ENCODE measurements around the gene MARCOL. TPM values are rescaled to one million over a fixed set of nuclear protein-coding genes. Genes with fewer than 3 reads are reported as not detected.
A peak's percentile ranks its signal among the peaks of the same experiment; 100 is the strongest.

MARCOL gene, protein sequence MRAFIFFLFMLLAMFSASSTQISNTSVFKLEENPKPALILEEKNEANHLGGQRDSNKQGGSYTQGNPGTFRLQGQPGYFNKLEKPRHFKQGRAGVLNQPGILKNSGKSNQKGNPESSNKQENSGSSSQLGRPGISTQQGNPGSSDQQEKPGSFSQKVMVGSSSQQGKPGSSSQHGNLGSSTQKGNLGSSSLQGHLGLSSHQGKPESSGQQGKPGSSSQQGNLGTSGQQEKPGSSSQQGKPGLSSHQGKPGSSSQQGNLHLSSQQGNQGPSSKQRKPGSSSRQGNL
- total RNA-seq = not detected

DNA sequence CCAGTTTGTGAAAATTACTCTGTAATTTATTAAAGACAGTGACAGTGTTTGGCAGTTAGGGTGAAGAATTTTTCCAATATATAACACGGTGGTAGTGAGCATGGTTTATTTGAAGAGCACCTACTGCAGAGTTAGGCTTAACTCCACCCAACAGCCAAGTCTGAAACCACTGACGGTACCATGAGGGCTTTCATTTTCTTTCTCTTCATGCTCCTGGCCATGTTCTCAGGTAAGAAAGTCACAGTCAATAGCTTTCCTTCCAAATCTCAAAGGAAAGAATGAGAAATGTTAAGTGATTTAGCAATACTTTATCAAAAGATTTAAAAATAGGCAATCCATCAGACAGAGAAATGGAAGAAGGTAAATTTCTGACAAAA is at the start of gene MARCOL:
Gene MARCOL, plus strand, starts transcription at position 108 of the 377 bp plus-strand sequence. Its CDS starts 73 bp downstream, at position 181.
- Mint-ChIP-seq H3K27me3 (no peaks in the 10 kb centered on the region), H3K4me3 (no peak within 1 kb of the TSS), H3K9me3 (peaks cover 1% of the 10 kb centered on the region), H3K27ac (no peak within 1 kb of the TSS), H3K36me3 (no peaks in the 10 kb centered on the region), H3K4me1 (no peaks in the 10 kb centered on the region)
- DNase-seq = no peak
- POLR2A ChIA-PET = no interaction called here
- no peak for ATAC-seq (ENCODE audit: low read depth)

DNA sequence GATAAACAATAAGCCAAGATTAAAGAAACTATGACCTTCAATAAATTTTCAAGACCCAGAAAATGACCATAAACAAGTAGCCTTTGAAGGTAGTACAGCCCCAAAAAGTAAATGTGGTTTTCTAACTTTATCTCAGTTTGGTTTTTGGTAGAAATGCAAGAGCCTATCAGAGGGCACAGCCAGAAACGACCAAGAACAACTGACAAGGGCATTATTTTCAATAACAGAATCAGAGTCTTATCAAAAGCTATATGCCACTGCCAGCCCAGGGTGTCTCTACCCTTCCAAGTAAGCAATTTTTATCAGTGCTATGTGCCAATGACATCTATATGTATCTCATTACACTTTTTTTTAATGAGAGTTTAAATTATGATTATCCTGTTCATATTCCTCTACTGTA is 47.3 kb upstream of the MARCOL start:
- Mint-ChIP-seq H3K4me1 (peaks cover 2% of the 10 kb centered on the region), H3K27me3 (peaks cover 7% of the 10 kb centered on the region), H3K4me3 (no peak overlapping the region), H3K27ac (no peak overlapping the region), H3K9me3 (no peaks in the 10 kb centered on the region), H3K36me3 (no peaks in the 10 kb centered on the region)
- DNase-seq (no peak), ATAC-seq (ENCODE audit: low read depth) (no peak)
- POLR2A ChIA-PET = no interaction called here

DNA sequence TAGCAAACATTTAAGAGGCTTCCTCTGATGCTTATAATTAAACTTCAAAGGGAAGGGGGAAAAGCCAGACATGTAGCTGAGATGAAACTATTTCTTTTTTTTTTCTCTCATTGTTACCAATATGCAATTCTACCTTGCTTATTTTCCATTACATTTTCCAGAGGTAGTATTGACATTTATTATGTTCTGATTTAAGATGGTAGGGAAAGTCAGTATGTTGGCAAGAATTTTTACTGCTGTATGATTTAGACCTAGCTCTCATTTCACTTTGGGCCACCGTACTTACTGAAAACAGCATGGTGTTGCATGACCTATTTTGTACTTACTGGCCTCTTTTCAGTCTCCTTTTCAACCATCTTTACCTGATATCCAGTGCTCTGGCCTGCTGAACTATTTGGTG is 45.1 kb upstream of the MARCOL start:
- H3K27ac Mint-ChIP-seq = no peak overlapping the region

DNA sequence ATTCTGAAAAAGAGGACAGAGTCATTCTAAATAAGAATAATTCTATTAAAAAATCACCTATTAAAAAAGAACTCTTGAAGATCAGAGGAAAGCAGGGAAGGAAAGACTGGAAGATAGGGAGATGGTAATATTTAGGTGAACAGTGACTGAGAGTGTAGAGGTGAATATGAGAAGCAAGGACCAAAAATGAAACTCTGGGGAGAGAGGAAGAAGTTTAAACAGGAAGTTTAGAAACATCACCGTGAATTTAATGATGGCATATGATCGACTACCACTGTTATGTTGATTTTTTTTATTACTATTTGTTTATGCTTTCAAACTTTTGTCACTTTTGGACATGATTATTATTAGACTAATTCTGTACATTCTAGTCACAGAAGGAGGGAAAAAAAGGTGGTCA is 37.2 kb upstream of the MARCOL start:
- ATAC-seq (ENCODE audit: low read depth) (no peak), DNase-seq (no peak)
- POLR2A ChIA-PET = no interaction called here
- Mint-ChIP-seq H3K27me3 (peaks cover 18% of the 10 kb centered on the region), H3K27ac (no peak overlapping the region), H3K9me3 (no peaks in the 10 kb centered on the region), H3K4me3 (no peak overlapping the region), H3K4me1 (no peaks in the 10 kb centered on the region), H3K36me3 (no peaks in the 10 kb centered on the region)

More for the DNA sequence above, 45.1 kb upstream of the MARCOL start:
- peaks cover 10% of the 10 kb centered on the region for H3K27me3 Mint-ChIP-seq
- H3K4me3 Mint-ChIP-seq = no peak overlapping the region
- H3K4me1 Mint-ChIP-seq = no peaks in the 10 kb centered on the region
- DNase-seq (no peak), ATAC-seq (ENCODE audit: low read depth) (no peak)
- POLR2A ChIA-PET = no interaction called here
- no peaks in the 10 kb centered on the region for H3K36me3 Mint-ChIP-seq
- H3K9me3 Mint-ChIP-seq = no peaks in the 10 kb centered on the region

DNA sequence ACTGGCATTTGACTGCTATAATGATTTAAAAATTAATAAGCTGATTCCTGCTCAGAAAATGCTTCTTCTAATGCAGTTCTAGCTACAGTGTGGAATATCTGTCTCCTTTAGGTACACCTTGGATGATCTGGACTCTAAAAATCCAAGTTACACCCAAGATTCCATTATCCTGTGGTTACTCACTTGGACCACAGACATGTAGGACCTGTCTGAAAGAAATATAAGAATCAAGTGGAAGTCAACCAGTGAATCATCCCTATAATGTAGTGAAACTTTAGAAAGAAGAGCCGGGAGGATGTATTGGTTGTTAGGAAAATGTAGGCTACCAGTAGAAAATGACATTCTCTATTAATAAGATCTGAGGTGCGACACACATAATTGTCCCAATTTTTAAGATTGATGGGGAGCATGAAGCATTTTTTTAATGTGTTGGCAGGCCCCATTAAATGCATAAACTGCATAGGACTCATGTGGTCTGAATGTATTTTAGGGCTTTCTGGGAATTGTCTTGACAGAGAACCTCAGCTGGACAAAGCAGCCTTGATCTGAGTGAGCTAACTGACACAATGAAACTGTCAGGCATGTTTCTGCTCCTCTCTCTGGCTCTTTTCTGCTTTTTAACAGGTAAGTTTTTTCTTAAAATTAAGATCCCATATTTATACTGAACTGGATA is 35.7 kb upstream of the MARCOL start, which contains the start of gene SPINK6:
Gene SPINK6, plus strand, starts transcription at position 512 of the 673 bp plus-strand sequence. Its CDS starts 55 bp downstream, at position 567.
- H3K4me1 Mint-ChIP-seq = no peaks in the 10 kb centered on the region
- no peaks in the 10 kb centered on the region for H3K36me3 Mint-ChIP-seq
- peaks cover 17% of the 10 kb centered on the region for H3K27me3 Mint-ChIP-seq
- H3K4me3 Mint-ChIP-seq = no peak within 1 kb of the TSS
- ATAC-seq (ENCODE audit: low read depth) = no peak
- no peak within 1 kb of the TSS for H3K27ac Mint-ChIP-seq
- no peak for DNase-seq
- H3K9me3 Mint-ChIP-seq = no peaks in the 10 kb centered on the region
- POLR2A ChIA-PET = no interaction called here

DNA sequence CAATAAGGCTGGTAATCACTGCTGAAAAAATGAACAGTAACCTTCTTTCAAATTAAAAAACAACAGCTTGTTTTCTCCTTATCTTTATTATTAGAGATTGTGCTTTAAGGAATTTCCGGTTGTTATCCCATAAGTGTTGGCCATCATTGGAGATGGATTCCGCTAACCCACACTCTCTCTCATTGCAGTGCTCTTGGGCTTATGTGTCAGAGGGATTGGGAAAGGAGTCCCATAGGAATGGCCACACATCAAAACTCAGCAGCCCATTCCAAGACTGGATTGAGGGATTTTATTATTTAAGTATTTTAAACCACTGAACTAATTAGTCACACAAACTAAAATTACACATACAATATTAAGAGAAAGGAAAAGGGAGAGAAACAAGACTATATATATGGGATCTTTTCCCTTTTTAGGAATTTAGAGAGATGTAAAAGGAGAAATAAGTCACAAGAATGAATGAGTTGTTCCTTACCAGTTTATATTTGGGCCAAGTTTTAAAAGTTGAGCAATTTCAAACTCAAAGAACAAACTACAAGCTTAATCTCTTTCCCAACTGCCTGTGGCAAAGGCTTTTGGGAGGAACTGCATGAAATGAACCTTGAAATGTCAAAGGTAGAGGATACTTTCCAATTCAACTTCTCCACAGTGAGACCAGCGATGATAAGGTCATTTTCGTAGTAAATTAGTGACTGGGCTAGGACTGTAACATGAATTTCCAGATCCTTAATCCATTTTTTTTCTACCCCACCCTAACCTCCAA is 33.1 kb upstream of the MARCOL start:
- Mint-ChIP-seq H3K27ac (no peak overlapping the region), H3K27me3 (peaks cover 7% of the 10 kb centered on the region), H3K9me3 (no peaks in the 10 kb centered on the region), H3K36me3 (no peaks in the 10 kb centered on the region), H3K4me3 (no peak overlapping the region), H3K4me1 (no peaks in the 10 kb centered on the region)
- DNase-seq (no peak), ATAC-seq (ENCODE audit: low read depth) (no peak)
- POLR2A ChIA-PET = no interaction called here

DNA sequence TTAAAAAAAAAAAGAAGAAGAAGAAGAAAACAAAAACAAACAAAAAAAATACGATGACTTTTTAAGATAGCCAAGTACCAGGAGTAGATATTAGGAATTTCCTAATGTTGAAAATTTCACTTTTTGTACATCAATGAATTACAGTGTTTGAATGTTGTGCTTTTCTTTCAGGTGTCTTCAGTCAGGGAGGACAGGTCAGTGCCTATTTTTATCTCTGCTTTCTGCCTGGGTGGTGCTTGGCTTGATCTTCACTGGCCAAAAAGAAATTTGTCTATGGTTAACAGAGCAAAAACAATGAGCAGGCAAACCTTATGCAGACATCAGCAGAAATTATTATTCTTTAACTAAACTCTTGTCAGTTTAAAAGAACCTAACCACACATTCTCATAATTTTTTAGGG is 32.5 kb upstream of the MARCOL start:
- POLR2A ChIA-PET = no interaction called here
- H3K4me3 Mint-ChIP-seq = no peak overlapping the region

DNA sequence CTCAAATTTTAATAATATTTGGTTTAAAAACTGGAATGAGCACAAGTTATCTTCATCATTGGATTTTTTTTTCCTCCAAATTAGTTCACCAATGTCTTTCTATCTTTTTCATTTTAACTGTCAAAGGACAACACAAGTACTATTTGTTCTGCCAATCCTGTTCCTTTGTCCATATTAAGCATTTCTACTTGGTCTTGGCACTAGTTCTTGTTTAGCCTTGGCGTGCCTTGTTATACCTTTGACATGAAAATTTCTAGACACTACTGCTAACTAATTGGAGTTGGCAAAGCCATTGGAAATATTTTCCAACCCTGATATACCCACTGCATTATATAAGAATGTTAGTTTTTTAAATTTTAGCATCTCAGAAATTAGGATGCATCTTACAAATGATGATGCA is 31.7 kb upstream of the MARCOL start:
- no peaks in the 10 kb centered on the region for H3K4me1 Mint-ChIP-seq
- DNase-seq = no peak
- peaks cover 7% of the 10 kb centered on the region for H3K27me3 Mint-ChIP-seq
- no peak overlapping the region for H3K27ac Mint-ChIP-seq
- H3K9me3 Mint-ChIP-seq = no peaks in the 10 kb centered on the region
- H3K4me3 Mint-ChIP-seq = no peak overlapping the region
- POLR2A ChIA-PET = no interaction called here
- H3K36me3 Mint-ChIP-seq = no peaks in the 10 kb centered on the region
- no peak for ATAC-seq (ENCODE audit: low read depth)

More for the DNA sequence above, 32.5 kb upstream of the MARCOL start:
- ATAC-seq (ENCODE audit: low read depth) = no peak
- H3K36me3 Mint-ChIP-seq = no peaks in the 10 kb centered on the region
- H3K4me1 Mint-ChIP-seq = no peaks in the 10 kb centered on the region
- no peaks in the 10 kb centered on the region for H3K9me3 Mint-ChIP-seq
- peaks cover 7% of the 10 kb centered on the region for H3K27me3 Mint-ChIP-seq
- no peak overlapping the region for H3K27ac Mint-ChIP-seq
- DNase-seq = no peak

DNA sequence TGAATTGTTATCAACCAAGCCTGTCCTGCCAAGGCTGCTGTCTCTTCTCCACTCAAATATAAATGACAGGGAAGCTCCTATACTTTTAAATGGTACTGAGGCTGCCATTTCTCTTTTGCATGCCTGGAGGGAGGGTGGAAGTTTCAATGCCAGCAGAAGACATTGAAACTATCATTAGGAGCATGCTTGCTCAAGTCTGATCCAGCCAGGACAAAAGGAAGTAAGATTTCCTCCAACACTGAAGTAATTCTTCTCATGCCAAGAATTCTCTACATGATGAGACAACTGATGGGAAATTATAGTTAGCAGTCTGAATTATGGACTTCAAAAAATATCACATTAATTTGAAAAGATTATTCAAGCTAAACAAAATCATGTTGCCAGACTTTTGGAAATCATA is 30.1 kb upstream of the MARCOL start:
- Mint-ChIP-seq H3K4me1 (no peaks in the 10 kb centered on the region), H3K27me3 (peaks cover 7% of the 10 kb centered on the region), H3K9me3 (no peaks in the 10 kb centered on the region), H3K27ac (no peak overlapping the region), H3K36me3 (no peaks in the 10 kb centered on the region), H3K4me3 (no peak overlapping the region)
- DNase-seq (no peak), ATAC-seq (ENCODE audit: low read depth) (no peak)
- POLR2A ChIA-PET = no interaction called here

DNA sequence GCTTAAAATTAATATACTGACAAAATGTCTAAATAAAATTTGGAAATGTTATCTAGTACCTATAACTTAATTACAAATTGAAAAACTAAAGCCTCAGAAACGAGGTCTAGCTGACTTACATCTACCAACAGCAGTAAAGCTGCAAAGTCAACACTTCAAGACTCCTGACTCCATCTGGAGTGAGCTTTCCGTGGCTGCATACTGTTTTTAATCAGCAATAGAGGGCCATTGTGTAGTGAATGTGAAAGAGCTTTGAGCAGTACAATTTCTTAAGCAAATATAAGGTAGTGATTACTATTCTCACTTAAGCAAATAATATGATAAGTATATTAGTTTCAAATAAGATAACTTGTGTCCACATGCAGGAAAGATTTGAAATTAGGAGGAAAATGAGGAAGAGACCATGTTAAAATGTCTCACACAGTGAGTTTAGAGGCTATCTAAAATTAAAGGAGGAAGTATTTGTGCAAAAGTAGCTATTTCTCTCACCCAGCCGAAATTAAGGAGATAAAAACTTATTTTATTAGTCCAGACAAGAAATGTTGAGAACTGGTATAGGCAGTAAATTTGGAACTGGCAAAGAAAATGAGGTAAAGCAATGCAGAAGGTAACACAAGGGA is 29.1 kb upstream of the MARCOL start:
- Mint-ChIP-seq H3K9me3 (no peaks in the 10 kb centered on the region), H3K4me1 (no peaks in the 10 kb centered on the region), H3K27ac (no peak overlapping the region), H3K36me3 (no peaks in the 10 kb centered on the region), H3K27me3 (peaks cover 5% of the 10 kb centered on the region), H3K4me3 (no peak overlapping the region)
- ATAC-seq (ENCODE audit: low read depth) = no peak
- POLR2A ChIA-PET = no interaction called here
- no peak for DNase-seq

DNA sequence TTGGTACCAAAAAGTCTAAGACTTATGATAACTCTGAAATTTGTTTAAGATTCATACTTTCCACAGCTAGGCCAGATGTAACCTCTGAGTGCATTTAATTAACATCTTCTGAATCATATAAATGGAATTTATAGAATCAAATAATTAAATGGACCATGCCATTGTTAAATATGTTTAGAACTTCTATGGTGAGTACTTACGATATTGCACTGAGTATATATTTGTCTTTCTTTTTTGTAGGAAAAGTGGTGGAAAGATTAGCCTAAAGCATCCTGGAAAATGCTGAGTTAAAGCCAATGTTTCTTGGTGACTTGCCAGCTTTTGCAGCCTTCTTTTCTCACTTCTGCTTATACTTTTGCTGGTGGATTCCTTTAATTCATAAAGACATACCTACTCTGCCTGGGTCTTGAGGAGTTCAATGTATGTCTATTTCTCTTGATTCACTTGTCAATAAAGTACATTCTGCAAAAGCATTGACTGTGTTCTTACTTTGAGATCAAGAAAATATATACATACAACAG is 23.6 kb upstream of the MARCOL start:
- DNase-seq (no peak), ATAC-seq (ENCODE audit: low read depth) (no peak)
- Mint-ChIP-seq H3K9me3 (peaks cover 2% of the 10 kb centered on the region), H3K36me3 (no peaks in the 10 kb centered on the region), H3K4me3 (no peak overlapping the region), H3K27me3 (peaks cover 5% of the 10 kb centered on the region), H3K4me1 (no peaks in the 10 kb centered on the region), H3K27ac (no peak overlapping the region)
- POLR2A ChIA-PET = no interaction called here

DNA sequence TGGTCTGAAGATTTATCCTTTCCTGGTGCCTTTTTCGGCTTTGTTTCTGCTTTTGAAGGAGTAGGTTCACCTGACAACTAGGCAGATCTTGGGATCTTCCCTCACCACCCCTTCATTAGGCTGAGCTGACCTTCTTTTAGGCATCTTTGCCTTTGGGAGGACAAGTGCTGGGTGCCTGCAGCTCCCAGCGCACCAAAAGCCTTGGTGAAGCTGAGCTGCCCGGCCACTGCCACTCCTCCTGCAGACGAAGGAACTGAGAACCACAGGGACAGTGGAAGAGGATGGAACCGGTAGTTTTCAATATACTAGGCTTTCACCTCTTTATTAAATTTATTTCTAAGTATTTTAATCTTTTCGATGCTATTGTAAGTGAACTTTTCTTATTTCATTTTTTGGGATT is 16.8 kb upstream of the MARCOL start:
- no peaks in the 10 kb centered on the region for H3K4me1 Mint-ChIP-seq
- peaks cover 2% of the 10 kb centered on the region for H3K9me3 Mint-ChIP-seq
- ATAC-seq (ENCODE audit: low read depth) = no peak
- no peaks in the 10 kb centered on the region for H3K36me3 Mint-ChIP-seq
- H3K27me3 Mint-ChIP-seq = peaks cover 2% of the 10 kb centered on the region
- DNase-seq = no peak
- H3K27ac Mint-ChIP-seq = peak overlapping the region; percentile 41
- H3K4me3 Mint-ChIP-seq = no peak overlapping the region
- POLR2A ChIA-PET = no interaction called here

DNA sequence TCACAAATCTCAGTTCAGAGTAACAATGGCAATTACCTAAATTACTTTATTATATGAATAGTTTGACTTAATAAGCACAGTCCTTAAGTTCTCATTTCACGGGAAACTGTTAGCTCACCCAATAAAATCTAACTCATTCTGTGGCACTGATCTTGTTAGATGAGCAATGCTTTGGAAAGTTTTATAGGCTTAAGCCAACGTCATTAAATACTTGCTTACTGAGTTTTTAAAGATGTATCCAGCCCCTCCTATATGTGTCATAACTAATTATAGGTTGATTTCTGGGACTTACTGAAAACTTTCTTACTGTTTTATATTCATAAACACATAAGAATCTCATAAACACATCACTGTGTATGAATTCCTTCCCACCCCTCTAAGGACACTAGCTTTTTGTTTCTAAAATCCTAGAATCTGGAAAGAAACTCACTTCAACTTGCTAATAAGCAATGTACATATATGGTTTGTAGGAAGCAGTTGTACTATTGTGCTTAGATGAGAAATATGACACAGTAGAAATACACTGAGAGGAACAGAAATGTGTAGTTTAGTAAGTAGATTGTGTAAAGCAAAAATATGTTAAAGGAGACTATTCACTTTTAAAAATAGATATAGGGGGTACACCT is 14.1 kb upstream of the MARCOL start:
- DNase-seq (no peak), ATAC-seq (ENCODE audit: low read depth) (no peak)
- no peaks in the 10 kb centered on the region for H3K36me3 Mint-ChIP-seq
- H3K27ac Mint-ChIP-seq = no peak overlapping the region
- POLR2A ChIA-PET = no interaction called here
- H3K9me3 Mint-ChIP-seq = no peaks in the 10 kb centered on the region
- no peaks in the 10 kb centered on the region for H3K4me1 Mint-ChIP-seq
- peaks cover 2% of the 10 kb centered on the region for H3K27me3 Mint-ChIP-seq
- H3K4me3 Mint-ChIP-seq = no peak overlapping the region

Measured in activated naive CD8-positive, alpha-beta T cell treated with anti-CD3 and anti-CD28 coated beads, Interleukin-2, amount 10 ng/mL, durations not matched to agents 7 days and 5 days (primary cell).